Smooth muscle cell (in vitro differentiated cells): Measurements from ENCODE around the gene CREG2. TPM values are rescaled to one million over a fixed set of nuclear protein-coding genes. Genes with fewer than 3 reads are reported as not detected.

ENCODE experiments used
- DNase-seq: peaks from one replicate; lab custom pipeline; 2025; ENCODE audit not compliant: unreplicated experiment; lab: John Stamatoyannopoulos, UW
- H2AFZ ChIP-seq: fragments of 200-600 bp; sonication (generic); 2 replicates; pipeline ENCODE4 v1.6.0; 2016; ENCODE audit warnings: antibody characterized with exemption, low read depth, mild to moderate bottlenecking
- H3F3A ChIP-seq: fragments of 200-600 bp; sonication (generic); 2 replicates; pipeline ENCODE4 v1.6.0; 2017; ENCODE audit warnings: antibody characterized with exemption, low read depth
- H3K27ac ChIP-seq: fragments of 200-600 bp; sonication (generic); 2 replicates; pipeline ENCODE4 v1.5.1; 2016; ENCODE audit warnings: low read depth, mild to moderate bottlenecking
- H3K27me3 ChIP-seq: fragments of 200-600 bp; sonication (generic); 2 replicates; pipeline ENCODE4 v1.6.1; 2016; ENCODE audit warnings: low read depth, mild to moderate bottlenecking
- H3K36me3 ChIP-seq: fragments of 200-600 bp; sonication (generic); 2 replicates; pipeline ENCODE4 v1.5.1; 2016; ENCODE audit warnings: low read depth
- H3K4me1 ChIP-seq: fragments of 200-600 bp; sonication (generic); 2 replicates; pipeline ENCODE4 v1.5.1; 2016; ENCODE audit warnings: low read depth
- H3K4me2 ChIP-seq: fragments of 200-600 bp; sonication (generic); 2 replicates; pipeline ENCODE4 v1.6.0; 2016; ENCODE audit warnings: mild to moderate bottlenecking
- H3K4me3 ChIP-seq: fragments of 200-600 bp; sonication (generic); 2 replicates; pipeline ENCODE4 v1.5.1; 2016; ENCODE audit warnings: mild to moderate bottlenecking
- H3K79me2 ChIP-seq: fragments of 200-600 bp; sonication (generic); 2 replicates; pipeline ENCODE4 v1.6.0; 2016; ENCODE audit warnings: low read depth, mild to moderate bottlenecking
- H3K9ac ChIP-seq: fragments of 200-600 bp; sonication (generic); 2 replicates; pipeline ENCODE4 v1.6.0; 2016; ENCODE audit warnings: low read depth
- H3K9me3 ChIP-seq: fragments of 200-600 bp; sonication (generic); replicated peaks from 2 replicates; pipeline ENCODE4 v1.5.1; 2016; ENCODE audit warnings: low read depth
- H4K20me1 ChIP-seq: fragments of 200-600 bp; sonication (generic); 2 replicates; pipeline ENCODE4 v1.6.0; 2016; ENCODE audit warnings: low read depth
- WGBS: methylation state at CpG from one replicate; pipeline ENCODE4 v1.1.7; 2016; ENCODE audit warnings: low lambda C conversion rate; 5-methylcytosine and 5-hydroxymethylcytosine counted together
- polyA plus RNA-seq: library from polyadenylated mRNA; unstranded; fragments of >200 nt; fragmentation: Nextera tagmentation; extraction: Ambion mirVana; gene quantifications from 2 replicates; pipeline ENCODE4 v1.2.1, GENCODE V29; 2016
- total RNA-seq: library from RNA; depleted of rRNA; stranded (reverse); fragments of >200 nt; gene quantifications from 2 replicates; pipeline ENCODE4 v1.2.3, GENCODE V29; 2014
- TF ChIP-seq, protein P1 (sequence below): fragments of 200-600 bp; sonication (generic); IDR thresholded peaks from 2 replicates; pipeline ENCODE4 v1.5.1; 2017; ENCODE audit warnings: borderline replicate concordance, mild to moderate bottlenecking, antibody characterized with exemption; ENCODE audit not compliant: insufficient read depth, poor library complexity, severe bottlenecking

CREG2 gene
- total and polyA plus RNA-seq, 2 experiments from 2014 or later: 0.62 to 1.2 TPM

- Histone ChIP-seq H3K79me2 (no peaks in the 10 kb centered on the region), H3F3A (no peaks in the 10 kb centered on the region), H3K27ac (peak overlapping the region; percentile 74), H4K20me1 (no peaks in the 10 kb centered on the region), H3K4me2 (no peak overlapping the region), H3K9ac (no peak overlapping the region), H3K4me1 (no peaks in the 10 kb centered on the region), H2AFZ (no peak overlapping the region), H3K4me3 (no peak overlapping the region), H3K36me3 (no peaks in the 10 kb centered on the region), H3K9me3 (no peaks in the 10 kb centered on the region), H3K27me3 (no peaks in the 10 kb centered on the region)
- 83% methylated on average over 7 of the region's 7 CpGs for WGBS
- no peak for DNase-seq
- TF ChIP-seq, protein P1, sequence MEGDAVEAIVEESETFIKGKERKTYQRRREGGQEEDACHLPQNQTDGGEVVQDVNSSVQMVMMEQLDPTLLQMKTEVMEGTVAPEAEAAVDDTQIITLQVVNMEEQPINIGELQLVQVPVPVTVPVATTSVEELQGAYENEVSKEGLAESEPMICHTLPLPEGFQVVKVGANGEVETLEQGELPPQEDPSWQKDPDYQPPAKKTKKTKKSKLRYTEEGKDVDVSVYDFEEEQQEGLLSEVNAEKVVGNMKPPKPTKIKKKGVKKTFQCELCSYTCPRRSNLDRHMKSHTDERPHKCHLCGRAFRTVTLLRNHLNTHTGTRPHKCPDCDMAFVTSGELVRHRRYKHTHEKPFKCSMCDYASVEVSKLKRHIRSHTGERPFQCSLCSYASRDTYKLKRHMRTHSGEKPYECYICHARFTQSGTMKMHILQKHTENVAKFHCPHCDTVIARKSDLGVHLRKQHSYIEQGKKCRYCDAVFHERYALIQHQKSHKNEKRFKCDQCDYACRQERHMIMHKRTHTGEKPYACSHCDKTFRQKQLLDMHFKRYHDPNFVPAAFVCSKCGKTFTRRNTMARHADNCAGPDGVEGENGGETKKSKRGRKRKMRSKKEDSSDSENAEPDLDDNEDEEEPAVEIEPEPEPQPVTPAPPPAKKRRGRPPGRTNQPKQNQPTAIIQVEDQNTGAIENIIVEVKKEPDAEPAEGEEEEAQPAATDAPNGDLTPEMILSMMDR: no peak
Measured at GRCh38 chr2:101359410-101359954, 27.8 kb downstream of the CREG2 start.

DNA sequence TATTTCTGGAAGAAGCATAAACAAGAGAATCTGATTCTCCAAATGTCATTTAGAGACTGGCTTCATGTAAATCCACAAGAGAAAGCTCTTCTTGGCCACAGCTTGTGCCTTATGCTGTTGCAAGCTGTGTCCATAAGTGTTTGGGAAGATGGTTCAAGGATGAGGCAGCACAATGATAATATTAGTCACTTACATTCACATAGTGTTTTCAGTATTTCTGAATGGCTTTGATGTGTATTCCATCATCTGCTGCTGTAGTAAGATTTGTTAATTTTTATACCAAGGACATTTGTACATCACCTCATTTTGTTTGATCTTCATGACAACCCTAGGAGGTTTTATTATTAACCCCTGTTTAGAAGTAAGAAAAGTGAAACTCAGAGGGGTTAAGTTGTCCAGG, 29.9 kb downstream of the CREG2 start:
- Histone ChIP-seq H3K36me3 (no peaks in the 10 kb centered on the region), H3F3A (no peaks in the 10 kb centered on the region), H3K4me3 (no peak overlapping the region), H3K9ac (no peak overlapping the region), H2AFZ (no peak overlapping the region), H4K20me1 (no peaks in the 10 kb centered on the region), H3K27me3 (no peaks in the 10 kb centered on the region), H3K4me2 (no peak overlapping the region), H3K27ac (no peak overlapping the region), H3K9me3 (no peaks in the 10 kb centered on the region), H3K79me2 (no peaks in the 10 kb centered on the region), H3K4me1 (no peaks in the 10 kb centered on the region)
- no peak for DNase-seq
- TF ChIP-seq, protein P1: no peak

DNA sequence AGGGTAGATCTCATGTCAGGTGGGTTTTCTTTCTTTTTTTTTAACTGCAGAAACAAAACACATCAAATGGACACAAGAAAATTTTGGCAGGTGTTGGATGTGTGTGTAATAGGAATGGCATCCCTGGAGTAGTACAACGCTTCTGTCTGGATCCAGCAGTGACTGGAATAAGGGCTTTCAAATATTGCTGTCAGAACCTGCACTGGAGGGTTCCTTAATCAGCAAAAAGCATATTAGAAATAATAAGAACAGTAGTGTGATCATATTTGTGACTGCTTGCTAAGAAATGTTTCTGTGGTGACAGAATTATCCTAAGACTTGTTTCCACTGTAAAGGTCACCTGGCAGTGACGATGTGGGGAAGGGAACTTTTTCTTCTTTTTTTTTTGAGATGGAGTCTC, 30.8 kb downstream of the CREG2 start:
- H4K20me1 ChIP-seq: no peaks in the 10 kb centered on the region
- H3K79me2 ChIP-seq: no peaks in the 10 kb centered on the region
- H2AFZ ChIP-seq: no peak overlapping the region
- H3K36me3 ChIP-seq: no peaks in the 10 kb centered on the region
- H3K4me3 ChIP-seq: no peak overlapping the region
- WGBS: 59% methylated on average over 2 of the region's 2 CpGs
- H3K4me2 ChIP-seq: no peak overlapping the region
- H3K27me3 ChIP-seq: no peaks in the 10 kb centered on the region
- no peaks in the 10 kb centered on the region for H3K4me1 ChIP-seq
- no peak overlapping the region for H3K9ac ChIP-seq
- TF ChIP-seq, protein P1: no peak
- H3K9me3 ChIP-seq: no peaks in the 10 kb centered on the region
- peak overlapping the region; percentile 34 for H3K27ac ChIP-seq
- no peak for DNase-seq
- no peaks in the 10 kb centered on the region for H3F3A ChIP-seq

GRCh38 chr2:101356055-101356454, 31.2 kb downstream of the CREG2 start:
- Histone ChIP-seq H3K36me3 (no peaks in the 10 kb centered on the region), H3K27me3 (no peaks in the 10 kb centered on the region), H3K9ac (no peak overlapping the region), H3K27ac (peak overlapping the region; percentile 34), H3K79me2 (no peaks in the 10 kb centered on the region), H3K4me3 (no peak overlapping the region), H3K4me1 (no peaks in the 10 kb centered on the region), H3F3A (no peaks in the 10 kb centered on the region), H2AFZ (no peak overlapping the region), H3K9me3 (no peaks in the 10 kb centered on the region), H4K20me1 (no peaks in the 10 kb centered on the region), H3K4me2 (no peak overlapping the region)
- TF ChIP-seq, protein P1: no peak
- no peak for DNase-seq
- 79% methylated on average over 6 of the region's 6 CpGs for WGBS
